AG20443 (cell line): ENCODE measurements around the gene BIRC2.

Source experiments
- DNase-seq: peaks from one replicate; pipeline ENCODE4 v3.0.0; 2012; ENCODE audit warnings: low spot score, mixed read lengths

Gene BIRC2

GRCh38 chr11:102402548-102402947, 55.5 kb downstream of the BIRC2 start:
- no peak for DNase-seq

- DNase-seq: no peak
These were observed 58.5 kb downstream of the BIRC2 start for GRCh38 chr11:102405501-102405900.

- DNase-seq: no peak
These were observed 59.1 kb downstream of the BIRC2 start for GRCh38 chr11:102406099-102406498.

GRCh38 chr11:102407901-102408300, 60.9 kb downstream of the BIRC2 start:
- no peak for DNase-seq

GRCh38 chr11:102408339-102408738, 61.3 kb downstream of the BIRC2 start:
- no peak for DNase-seq

- peak; percentile 26 for DNase-seq
These were observed 63.4 kb downstream of the BIRC2 start for GRCh38 chr11:102410382-102410784.

GRCh38 chr11:102411142-102411541, 64.1 kb downstream of the BIRC2 start:
- no peak for DNase-seq

GRCh38 chr11:102413497-102413896, 66.5 kb downstream of the BIRC2 start:
- no peak for DNase-seq

- DNase-seq: no peak
These were observed 67.5 kb downstream of the BIRC2 start for GRCh38 chr11:102414559-102414958.

GRCh38 chr11:102415304-102415916, 68.4 kb downstream of the BIRC2 start:
- no peak for DNase-seq

GRCh38 chr11:102416976-102417375, 70.0 kb downstream of the BIRC2 start:
- DNase-seq: no peak

GRCh38 chr11:102419181-102419580, 72.2 kb downstream of the BIRC2 start:
- DNase-seq: no peak

- DNase-seq: no peak
These were observed 73.5 kb downstream of the BIRC2 start for GRCh38 chr11:102420547-102420946.

GRCh38 chr11:102421261-102421660, 74.2 kb downstream of the BIRC2 start:
- no peak for DNase-seq

GRCh38 chr11:102422817-102423712, 76.1 kb downstream of the BIRC2 start:
- no peak for DNase-seq

GRCh38 chr11:102423936-102424335, 76.9 kb downstream of the BIRC2 start:
- DNase-seq: no peak

GRCh38 chr11:102426000-102426399, 79.0 kb downstream of the BIRC2 start:
- no peak for DNase-seq

- no peak for DNase-seq
These were observed 79.6 kb downstream of the BIRC2 start for GRCh38 chr11:102426570-102426969.

GRCh38 chr11:102427068-102427467, 80.1 kb downstream of the BIRC2 start:
- DNase-seq: no peak
